Hepatocyte (in vitro differentiated cells): ENCODE data around the gene CHP1.

ENCODE experiments used
- CTCF ChIP-seq: fragments of 200-600 bp; sonication (generic); IDR thresholded peaks from 2 replicates; pipeline ENCODE4 v1.5.1; 2016; ENCODE audit warnings: antibody characterized with exemption, mild to moderate bottlenecking; ENCODE audit not compliant: poor library complexity
- EZH2 ChIP-seq: fragments of 200-600 bp; sonication (generic); IDR thresholded peaks from 2 replicates; pipeline ENCODE4 v1.6.1; 2016; ENCODE audit warnings: antibody characterized with exemption, mild to moderate bottlenecking, borderline replicate concordance
- EZH2phosphoT487 ChIP-seq: fragments of 200-600 bp; sonication (generic); IDR thresholded peaks from one replicate; pipeline ENCODE4 v1.6.1; 2018; ENCODE audit warnings: antibody characterized with exemption, mild to moderate bottlenecking, low read depth, moderate library complexity; ENCODE audit not compliant: unreplicated experiment, severe bottlenecking

- TF ChIP-seq CTCF (no peak), EZH2 (no peak), EZH2phosphoT487 (no peak)
Measured at GRCh38 chr15:41278319-41278718, 47.3 kb downstream of the CHP1 start.
